Nephron progenitor cell (in vitro differentiated cells): Measurements from ENCODE around the gene PREX1.
A peak's percentile ranks its signal among the peaks of the same experiment; 100 is the strongest.

ENCODE experiments used
- DNase-seq: peaks from one replicate; pipeline ENCODE4 v3.0.0; 2021
- H3K27ac Mint-ChIP-seq: 2 replicates; pipeline ENCODE4 v1.8.0; 2021; ENCODE audit warnings: mild to moderate bottlenecking, moderate library complexity, mixed read lengths
- H3K27me3 Mint-ChIP-seq: 2 replicates; pipeline ENCODE4 v1.8.0; 2021; ENCODE audit warnings: mild to moderate bottlenecking, low read depth, mixed read lengths; ENCODE audit not compliant: poor library complexity
- H3K36me3 Mint-ChIP-seq: 2 replicates; pipeline ENCODE4 v1.8.0; 2021; ENCODE audit warnings: low read depth, mixed read lengths
- H3K4me1 Mint-ChIP-seq: 2 replicates; pipeline ENCODE4 v1.8.0; 2021; ENCODE audit warnings: mixed read lengths
- H3K4me3 Mint-ChIP-seq: 2 replicates; pipeline ENCODE4 v1.8.0; 2021; ENCODE audit warnings: mild to moderate bottlenecking, moderate library complexity, mixed read lengths
- H3K9me3 Mint-ChIP-seq: 2 replicates; pipeline ENCODE4 v1.8.0; 2021; ENCODE audit warnings: mild to moderate bottlenecking, moderate library complexity, mixed read lengths
- TF ChIP-seq, protein P1 (sequence below): fragments of 200-600 bp; sonication (generic); IDR thresholded peaks from 2 replicates; pipeline ENCODE4 v1.5.0; 2021; ENCODE audit warnings: antibody characterized with exemption

Gene PREX1

DNA sequence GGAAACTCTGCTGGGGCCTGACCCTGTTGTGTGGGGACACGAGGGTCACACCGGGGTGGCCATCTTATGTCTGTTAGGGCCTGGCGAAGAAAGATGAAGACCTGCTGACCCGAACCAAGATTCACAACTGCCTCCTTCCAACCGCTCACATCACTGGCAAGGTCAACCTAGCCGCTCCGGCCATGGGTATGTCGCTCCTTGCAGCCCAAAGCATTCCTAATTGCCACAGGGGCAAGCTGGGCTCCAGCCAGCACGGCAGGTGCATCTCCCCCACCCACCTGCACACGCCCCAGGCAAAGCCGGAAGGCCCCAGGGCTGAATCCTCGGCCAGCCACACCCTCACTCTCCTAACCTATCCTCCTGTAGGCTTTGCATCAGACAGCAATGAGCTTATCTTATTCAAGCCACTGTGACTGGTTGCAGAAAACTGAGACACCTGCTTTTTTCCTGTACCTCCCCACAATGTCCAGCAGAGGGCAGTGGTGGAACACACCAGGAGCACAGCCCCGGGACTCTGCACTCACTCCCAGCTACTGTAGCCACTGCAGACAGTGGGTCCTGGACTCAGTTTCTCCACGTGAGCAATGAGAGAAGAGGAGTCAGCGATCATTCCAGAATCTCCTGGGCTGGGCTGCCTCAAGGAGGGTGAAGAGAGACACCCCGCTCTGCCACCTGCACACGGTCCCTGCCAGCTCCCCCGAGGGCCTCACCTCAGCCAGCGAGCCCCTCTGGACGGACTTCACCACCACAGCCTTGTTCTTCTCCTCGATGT is 170.2 kb downstream of the PREX1 start:
- Mint-ChIP-seq H3K4me3 (no peak overlapping the region), H3K4me1 (no peaks in the 10 kb centered on the region), H3K27ac (peak overlapping the region; percentile 47), H3K9me3 (peaks cover 12% of the 10 kb centered on the region), H3K27me3 (no peaks in the 10 kb centered on the region), H3K36me3 (peaks cover 34% of the 10 kb centered on the region)
- TF ChIP-seq, protein P1, sequence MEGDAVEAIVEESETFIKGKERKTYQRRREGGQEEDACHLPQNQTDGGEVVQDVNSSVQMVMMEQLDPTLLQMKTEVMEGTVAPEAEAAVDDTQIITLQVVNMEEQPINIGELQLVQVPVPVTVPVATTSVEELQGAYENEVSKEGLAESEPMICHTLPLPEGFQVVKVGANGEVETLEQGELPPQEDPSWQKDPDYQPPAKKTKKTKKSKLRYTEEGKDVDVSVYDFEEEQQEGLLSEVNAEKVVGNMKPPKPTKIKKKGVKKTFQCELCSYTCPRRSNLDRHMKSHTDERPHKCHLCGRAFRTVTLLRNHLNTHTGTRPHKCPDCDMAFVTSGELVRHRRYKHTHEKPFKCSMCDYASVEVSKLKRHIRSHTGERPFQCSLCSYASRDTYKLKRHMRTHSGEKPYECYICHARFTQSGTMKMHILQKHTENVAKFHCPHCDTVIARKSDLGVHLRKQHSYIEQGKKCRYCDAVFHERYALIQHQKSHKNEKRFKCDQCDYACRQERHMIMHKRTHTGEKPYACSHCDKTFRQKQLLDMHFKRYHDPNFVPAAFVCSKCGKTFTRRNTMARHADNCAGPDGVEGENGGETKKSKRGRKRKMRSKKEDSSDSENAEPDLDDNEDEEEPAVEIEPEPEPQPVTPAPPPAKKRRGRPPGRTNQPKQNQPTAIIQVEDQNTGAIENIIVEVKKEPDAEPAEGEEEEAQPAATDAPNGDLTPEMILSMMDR: peak; percentile 92
- DNase-seq: peak; percentile 62

DNA sequence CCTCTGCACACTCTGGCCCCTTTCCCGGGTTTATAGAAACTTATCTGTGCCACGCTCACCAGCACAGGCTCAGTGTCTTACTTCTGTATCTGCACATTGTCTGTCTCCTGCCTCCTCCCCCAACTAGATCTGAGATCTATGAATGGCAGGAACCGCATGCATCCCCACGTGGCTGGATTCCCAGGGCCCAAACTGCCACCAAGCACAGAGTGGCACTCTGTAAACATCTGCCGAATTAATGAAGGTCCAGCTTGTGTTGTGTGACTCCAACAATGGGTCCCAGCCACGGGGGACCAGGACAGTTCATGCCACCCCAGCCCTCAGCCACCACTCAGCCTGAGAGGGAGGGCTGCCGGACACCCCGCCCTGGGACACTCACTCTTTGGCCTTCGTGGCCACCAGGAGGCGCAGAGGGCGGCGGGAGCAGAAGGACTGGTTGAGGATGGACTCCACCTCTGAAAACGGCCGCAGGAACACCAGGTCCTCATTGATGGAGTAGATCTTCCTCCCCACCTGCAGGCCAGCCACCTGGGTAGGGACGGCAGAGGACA is 171.1 kb downstream of the PREX1 start:
- H3K27me3 Mint-ChIP-seq: no peaks in the 10 kb centered on the region
- peak overlapping the region; percentile 15 for H3K27ac Mint-ChIP-seq
- no peaks in the 10 kb centered on the region for H3K4me1 Mint-ChIP-seq
- DNase-seq: peak; percentile 38
- peaks cover 30% of the 10 kb centered on the region for H3K36me3 Mint-ChIP-seq
- peaks cover 12% of the 10 kb centered on the region for H3K9me3 Mint-ChIP-seq
- TF ChIP-seq, protein P1: no peak
- H3K4me3 Mint-ChIP-seq: no peak overlapping the region

DNA sequence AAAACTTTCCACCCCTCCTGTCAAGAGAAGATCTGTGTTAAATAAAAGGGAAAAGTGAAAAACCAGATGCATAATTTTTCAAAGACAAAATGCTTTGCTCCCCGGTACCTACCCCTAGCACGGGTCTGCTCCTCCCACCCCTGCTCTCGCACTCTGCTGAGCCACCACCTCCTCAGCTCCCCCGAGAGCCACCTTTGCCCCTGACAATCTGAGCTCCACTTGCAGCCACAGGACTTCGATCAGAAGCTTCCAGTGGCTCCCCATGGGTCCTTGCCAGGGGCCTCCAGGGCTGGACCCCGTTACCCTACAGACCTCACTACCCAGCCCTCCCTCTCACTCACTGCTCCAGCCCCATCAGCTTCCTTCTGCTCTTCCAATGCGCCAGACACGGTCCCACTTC is 171.7 kb downstream of the PREX1 start:
- H3K4me1 Mint-ChIP-seq: no peaks in the 10 kb centered on the region
- H3K4me3 Mint-ChIP-seq: no peak overlapping the region
- no peak for DNase-seq
- peaks cover 33% of the 10 kb centered on the region for H3K36me3 Mint-ChIP-seq
- no peaks in the 10 kb centered on the region for H3K27me3 Mint-ChIP-seq
- H3K27ac Mint-ChIP-seq: no peak overlapping the region
- TF ChIP-seq, protein P1: no peak
- H3K9me3 Mint-ChIP-seq: peaks cover 12% of the 10 kb centered on the region

DNA sequence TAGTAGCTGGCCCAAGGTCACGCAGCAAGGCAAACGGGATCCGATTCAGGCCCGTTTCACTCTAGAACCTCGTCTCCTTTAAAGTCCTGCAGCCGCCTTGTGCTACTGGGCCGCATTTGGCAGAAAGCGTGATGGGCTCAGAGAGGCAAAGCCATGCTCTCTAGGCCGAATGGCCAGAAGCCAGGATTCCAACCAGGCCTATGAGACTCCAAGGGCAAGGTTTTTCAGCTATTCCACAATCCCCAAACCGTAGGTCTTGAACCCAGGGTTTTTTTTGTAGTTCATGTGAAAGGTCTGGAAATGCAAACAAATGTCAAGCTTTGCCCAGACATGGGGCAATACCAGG is 174.1 kb downstream of the PREX1 start:
- Mint-ChIP-seq H3K36me3 (peaks cover 20% of the 10 kb centered on the region), H3K9me3 (no peaks in the 10 kb centered on the region), H3K4me1 (no peaks in the 10 kb centered on the region), H3K27ac (no peak overlapping the region), H3K27me3 (no peaks in the 10 kb centered on the region), H3K4me3 (no peak overlapping the region)
- no peak for DNase-seq
- TF ChIP-seq, protein P1: no peak

DNA sequence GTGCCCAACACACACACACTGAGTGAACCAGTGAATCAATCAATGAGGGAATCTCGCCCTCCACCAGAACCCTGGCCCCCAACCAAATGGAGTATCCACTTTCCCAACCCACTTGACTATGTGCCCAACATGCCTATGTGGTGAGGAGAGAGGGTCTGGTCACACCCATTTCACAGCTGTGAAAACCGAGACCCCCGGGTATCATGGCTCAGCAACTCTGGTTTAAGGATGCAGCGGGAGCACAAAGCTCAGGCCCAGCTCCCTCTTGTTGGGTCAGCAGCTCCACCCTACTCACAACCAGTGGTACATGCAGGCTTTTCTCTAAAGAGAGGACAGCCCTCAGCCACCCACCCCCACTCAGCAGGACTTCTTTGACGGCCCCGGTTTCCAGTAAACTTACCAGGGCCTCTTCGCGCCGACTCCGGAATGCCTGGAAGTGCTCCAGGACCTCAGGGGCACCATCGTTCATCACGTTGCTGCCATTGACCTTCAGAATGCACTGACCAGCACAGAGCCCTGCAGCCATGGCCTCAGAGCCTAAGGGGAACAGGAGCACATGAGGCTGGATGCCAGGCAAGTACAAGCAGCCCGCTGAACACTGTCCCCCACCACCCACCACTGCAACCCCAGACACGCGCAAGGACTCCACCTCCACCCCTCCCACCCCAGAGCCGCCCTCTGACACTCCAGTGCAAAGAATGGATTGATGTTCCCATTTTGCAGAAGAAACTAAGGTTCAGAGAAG is 174.7 kb downstream of the PREX1 start:
- Mint-ChIP-seq H3K36me3 (peaks cover 14% of the 10 kb centered on the region), H3K9me3 (no peaks in the 10 kb centered on the region), H3K27ac (no peak overlapping the region), H3K4me3 (no peak overlapping the region), H3K4me1 (no peaks in the 10 kb centered on the region), H3K27me3 (no peaks in the 10 kb centered on the region)
- TF ChIP-seq, protein P1: no peak
- DNase-seq: no peak
